Stimulated activated CD4-positive, alpha-beta T cell treated with anti-CD3 and anti-CD28 coated beads, Interleukin-2, amount 100 ng/mL, for 4 hours (primary cell): ENCODE data around the gene ZNF536.
"Not testable (repeated sequence)": the region's sequence is repeated elsewhere in the genome, so short reads cannot be mapped to it uniquely, and the experiment has no call there.

ENCODE experiments used
- DNase-seq: peaks from one replicate; pipeline ENCODE4 v3.0.0-alpha.2; 2020; ENCODE audit warnings: low read depth

The ZNF536 gene

DNA sequence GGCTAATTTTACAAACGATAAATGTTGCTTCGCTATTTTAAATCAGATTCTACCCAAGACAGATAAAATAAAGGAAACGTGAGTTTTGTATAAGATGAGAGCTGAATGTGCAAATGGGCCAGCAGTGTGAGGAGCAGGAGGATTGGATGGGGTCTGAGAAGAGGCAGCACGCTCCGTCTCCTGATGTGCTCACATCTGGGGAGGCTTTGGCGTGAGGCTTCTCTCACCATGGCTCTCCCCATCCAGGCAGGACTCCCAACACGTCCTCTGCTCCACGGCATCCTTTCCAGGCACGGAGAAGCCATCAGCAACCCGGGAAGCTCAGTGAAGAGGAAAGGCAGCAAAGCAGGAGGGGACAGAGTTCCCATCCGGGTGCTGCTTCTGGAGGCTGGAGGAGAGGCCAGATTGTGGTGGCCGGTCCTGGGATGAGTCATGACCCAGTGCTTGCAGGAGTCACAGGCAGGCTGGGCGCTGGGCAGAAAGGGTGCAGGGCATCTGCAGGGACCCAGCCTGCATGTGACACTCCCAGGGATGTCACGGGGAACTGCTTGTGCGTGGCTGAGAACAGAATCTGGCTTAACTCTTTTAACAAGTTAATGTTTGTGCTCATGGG is 47.5 kb downstream of the ZNF536 start:
- DNase-seq: no peak

- DNase-seq: no peak
Measured at GRCh38 chr19:30420316-30420715, 48.1 kb downstream of the ZNF536 start.

GRCh38 chr19:30420881-30421280 is 48.7 kb downstream of the ZNF536 start:
- no peak for DNase-seq

- no peak for DNase-seq
Measured at GRCh38 chr19:30421571-30421970, 49.4 kb downstream of the ZNF536 start.

DNA sequence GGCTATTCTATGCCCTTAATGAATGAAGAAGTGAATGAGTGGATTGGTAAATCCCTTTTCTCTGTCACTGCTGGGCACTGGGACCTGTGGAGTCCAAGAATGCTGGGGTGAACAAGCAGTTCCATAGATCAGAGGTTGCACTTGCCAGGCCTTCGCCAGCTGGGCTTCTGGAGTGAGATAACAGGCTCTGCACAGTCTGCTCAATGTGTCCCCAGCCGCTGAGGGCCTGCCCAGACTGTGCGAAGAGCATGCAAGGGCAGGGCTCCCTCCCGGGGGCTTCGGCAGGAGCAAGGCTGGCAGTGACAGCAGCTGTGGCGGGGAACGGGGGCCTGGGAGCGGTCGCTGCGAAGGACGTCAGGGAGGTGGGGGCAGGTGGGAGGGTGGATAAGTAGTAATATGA is 51.3 kb downstream of the ZNF536 start:
- no peak for DNase-seq

DNA sequence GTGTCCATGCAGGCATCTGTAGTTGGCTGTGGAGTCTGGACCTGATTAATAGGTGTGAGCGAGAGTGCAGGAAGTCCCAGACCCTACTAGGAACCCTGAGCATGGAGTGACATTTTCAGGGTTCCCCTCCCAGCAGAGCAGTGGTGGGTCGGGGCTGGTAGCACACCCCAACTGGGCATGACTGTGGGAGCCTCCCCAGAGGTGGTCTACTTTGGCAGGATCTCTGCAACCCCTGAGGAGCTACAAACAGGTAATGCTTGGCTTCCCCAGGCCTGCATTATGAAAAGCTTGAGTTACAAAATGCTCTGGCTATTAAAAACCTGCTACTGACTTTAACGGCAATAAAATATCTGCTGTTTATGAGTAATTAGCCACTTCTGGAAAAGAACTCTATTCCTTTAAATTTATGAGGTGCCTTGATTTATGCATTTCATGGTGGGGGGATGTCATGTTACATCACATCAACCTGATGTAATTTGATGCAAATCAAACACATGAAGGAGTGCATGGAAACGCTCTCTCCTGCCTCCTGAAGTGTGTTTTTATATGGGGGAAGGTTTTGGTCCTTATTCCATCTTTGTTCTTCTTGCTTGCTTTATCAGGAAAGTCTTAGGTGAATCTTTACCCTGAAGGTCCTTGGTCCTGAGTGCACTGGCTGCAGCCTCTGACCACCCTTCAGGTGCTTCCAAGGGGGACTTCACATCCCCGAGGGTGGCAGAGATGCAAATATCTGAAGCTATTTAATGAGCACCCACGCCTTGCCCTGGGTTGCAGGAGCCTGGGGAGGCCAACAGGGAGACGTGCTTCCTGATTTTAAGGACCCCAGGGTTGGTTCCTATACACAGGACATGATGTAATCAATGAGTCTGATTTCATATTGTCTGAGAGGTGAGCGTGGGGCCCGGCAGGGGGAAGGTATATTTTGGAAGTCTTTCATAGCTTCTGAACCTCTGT is 54.0 kb downstream of the ZNF536 start:
- no peak for DNase-seq

GRCh38 chr19:30426864-30427263 is 54.7 kb downstream of the ZNF536 start:
- no peak for DNase-seq

DNA sequence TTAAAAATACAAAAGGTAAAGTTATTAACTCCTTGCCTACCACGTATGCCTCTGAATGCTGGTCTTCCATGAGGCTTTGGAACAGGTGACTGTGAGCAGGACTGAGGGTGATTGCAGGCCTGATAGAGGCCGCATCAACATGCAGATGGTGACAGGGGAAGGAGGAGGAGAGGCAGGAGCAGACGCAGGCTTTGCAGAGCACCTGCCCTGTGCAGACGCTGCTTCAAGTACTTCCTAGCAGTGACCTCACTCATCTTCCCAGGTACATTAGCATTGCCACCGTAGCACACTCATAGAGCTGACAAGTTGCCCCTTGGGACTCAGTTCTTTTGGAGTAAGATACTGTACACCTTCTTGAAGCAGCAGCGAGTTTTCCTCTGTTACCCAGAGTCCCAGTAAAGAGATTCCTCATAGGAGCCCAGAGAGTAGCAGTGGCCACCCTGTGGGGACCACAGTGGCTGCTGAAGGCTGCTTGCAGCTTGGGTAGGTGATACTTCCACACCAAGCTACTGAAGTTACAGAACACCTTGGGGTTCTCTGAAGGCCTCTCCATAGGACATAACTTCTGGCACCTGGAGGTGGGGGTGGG is 56.0 kb downstream of the ZNF536 start:
- no peak for DNase-seq

- no peak for DNase-seq
Measured at GRCh38 chr19:30428844-30429243, 56.7 kb downstream of the ZNF536 start.

GRCh38 chr19:30430206-30430734 is 58.1 kb downstream of the ZNF536 start:
- DNase-seq: no peak

DNA sequence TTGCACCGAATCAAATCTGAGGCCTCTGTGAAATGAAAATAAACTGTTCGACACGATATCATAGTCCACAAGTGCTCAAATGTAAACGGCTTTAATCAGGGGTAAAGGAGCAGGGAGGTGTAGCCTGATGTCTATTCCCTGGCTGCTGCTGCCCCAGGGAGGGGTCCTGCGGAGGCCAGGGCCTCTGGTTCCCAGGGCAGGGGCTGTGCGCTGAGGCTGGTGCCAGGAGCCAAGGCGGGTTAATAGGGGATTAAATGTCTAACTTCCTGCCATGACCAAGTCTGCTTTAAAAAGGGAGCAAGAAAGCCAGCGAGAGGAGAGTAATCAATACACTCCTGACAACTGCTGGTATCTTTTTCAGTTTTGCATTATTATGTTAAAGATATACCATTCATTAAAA is 59.4 kb downstream of the ZNF536 start:
- DNase-seq: no peak

DNA sequence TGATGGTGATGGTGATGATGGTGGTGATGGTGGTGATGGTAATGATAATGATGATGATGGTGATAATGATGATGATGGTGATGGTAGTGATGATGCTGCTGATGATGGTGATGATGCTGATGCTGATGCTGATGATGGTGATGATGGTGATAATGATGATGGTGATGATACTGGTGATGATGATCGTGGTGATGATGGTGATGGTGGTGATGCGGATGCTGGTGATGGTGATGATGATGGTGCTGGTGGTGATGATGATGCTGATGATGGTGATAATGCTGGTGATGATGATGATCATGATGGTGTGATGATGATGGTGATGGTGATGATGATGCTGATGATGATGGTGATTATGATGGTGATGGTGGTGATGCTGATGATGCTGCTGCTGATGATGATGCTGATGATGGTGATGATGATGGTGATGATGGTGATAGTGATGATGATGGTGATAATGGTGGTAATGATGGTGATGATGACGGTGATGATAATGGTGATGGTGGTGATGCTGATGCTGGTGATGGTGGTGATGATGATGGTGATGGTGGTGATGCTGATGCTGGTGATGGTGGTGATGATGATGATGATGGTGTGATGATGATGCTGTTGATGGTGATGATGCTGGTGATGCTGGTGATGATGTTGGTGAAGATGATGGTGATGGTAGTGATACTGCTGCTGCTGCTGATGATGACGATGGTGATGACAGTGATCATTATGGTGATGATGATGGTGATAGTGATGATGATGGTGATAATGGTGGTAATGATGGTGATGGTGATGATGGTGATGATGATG is 62.8 kb downstream of the ZNF536 start:
- no peak for DNase-seq

GRCh38 chr19:30437869-30438268 is 65.7 kb downstream of the ZNF536 start:
- no peak for DNase-seq

DNA sequence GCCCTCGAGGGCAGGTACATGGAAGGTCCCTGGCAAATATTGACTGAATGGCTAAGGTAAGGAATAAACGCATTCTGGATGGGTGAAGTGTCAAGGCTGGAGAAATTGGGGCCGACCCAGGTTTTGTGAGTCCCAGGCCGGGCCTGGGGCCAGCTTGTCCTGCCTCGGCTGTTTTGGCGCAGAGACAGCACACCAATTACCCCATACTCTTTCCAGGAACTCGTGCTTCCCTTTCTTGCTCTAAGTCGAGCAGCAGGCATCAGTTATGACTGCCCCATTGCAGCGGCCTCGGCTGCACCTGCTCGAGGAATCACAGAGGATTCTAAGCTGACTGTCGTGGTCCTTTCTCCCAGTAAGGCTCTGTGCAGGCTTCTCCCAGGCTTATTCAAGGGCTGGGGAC is 67.1 kb downstream of the ZNF536 start:
- no peak for DNase-seq

GRCh38 chr19:30441011-30441410 is 68.8 kb downstream of the ZNF536 start:
- no peak for DNase-seq

DNA sequence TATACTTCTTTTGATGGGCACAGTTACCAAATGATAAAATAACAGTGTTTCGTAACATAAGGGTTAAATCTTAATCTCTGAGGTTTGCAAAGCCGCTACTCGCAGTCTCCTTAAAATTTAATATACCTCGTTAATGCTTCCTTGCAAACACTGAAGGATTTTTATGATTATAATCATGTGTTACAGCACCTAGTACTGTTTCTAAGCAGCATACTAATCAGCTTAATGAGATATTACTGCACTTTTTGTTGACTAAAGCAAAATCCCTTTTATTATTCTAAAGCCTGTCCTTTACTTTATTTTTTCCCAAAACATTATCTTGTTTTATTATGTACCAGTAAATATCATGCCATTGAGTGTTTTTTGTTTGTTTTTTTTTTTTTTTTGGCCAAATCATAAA is 70.5 kb downstream of the ZNF536 start:
- no peak for DNase-seq

GRCh38 chr19:30443531-30444252 is 71.5 kb downstream of the ZNF536 start:
- DNase-seq: no peak

DNA sequence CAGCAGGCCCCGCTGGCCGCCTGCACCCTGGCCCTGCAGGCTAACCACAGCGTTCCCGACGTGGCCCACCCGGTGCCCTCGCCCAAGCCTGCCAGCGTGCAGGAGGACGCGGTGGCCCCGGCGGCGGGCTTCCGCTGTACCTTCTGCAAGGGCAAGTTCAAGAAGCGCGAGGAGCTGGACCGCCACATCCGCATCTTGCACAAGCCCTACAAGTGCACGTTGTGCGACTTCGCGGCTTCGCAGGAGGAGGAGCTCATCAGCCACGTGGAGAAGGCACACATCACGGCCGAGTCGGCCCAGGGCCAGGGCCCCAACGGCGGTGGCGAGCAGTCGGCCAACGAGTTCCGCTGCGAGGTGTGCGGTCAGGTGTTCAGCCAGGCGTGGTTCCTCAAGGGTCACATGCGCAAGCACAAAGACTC is 72.1 kb downstream of the ZNF536 start:
- no peak for DNase-seq

GRCh38 chr19:30444686-30445232 is 72.6 kb downstream of the ZNF536 start:
- no peak for DNase-seq

GRCh38 chr19:30445385-30445784 is 73.2 kb downstream of the ZNF536 start:
- no peak for DNase-seq

- not testable (repeated sequence) for DNase-seq
Measured at GRCh38 chr19:30446120-30446519, 73.9 kb downstream of the ZNF536 start.
